Measurements from ENCODE around the gene TRRAP.

GRCh38 chr7:98969386-98969785 is 91.1 kb downstream of the TRRAP start:
- TF ChIP-seq TRIM28 (IDR thresholded peaks at IDR 0.05; ENCODE audit: borderline replicate concordance, low read length) (no peak), CTCF (tag by site-specific recombination; IDR thresholded peaks at IDR 0.05) (no peak), ZNF140 (tag by site-specific recombination; IDR thresholded peaks at IDR 0.05) (no peak), REST (tag by site-specific recombination; IDR thresholded peaks at IDR 0.05) (no peak)

All from HEK293 (cell line).